Panc1 (cell line): ENCODE measurements around the gene ATP6V1C2.

Experiments
- SIN3A ChIP-seq: IDR thresholded peaks from 2 replicates; pipeline ENCODE4 v1.6.1; 2012; ENCODE audit warnings: low read depth, mild to moderate bottlenecking, low read length, moderate library complexity, borderline replicate concordance; ENCODE audit not compliant: insufficient read depth
- TCF7L2 ChIP-seq: IDR thresholded peaks from 2 replicates; pipeline ENCODE4 v1.6.1; 2011; ENCODE audit warnings: mild to moderate bottlenecking, low read depth, low read length, inconsistent platforms
- TF ChIP-seq, protein P1 (sequence below): fragments of 450-650 bp; IDR thresholded peaks from 2 replicates; pipeline ENCODE4 v1.5.1; 2017; ENCODE audit warnings: mild to moderate bottlenecking
- TF ChIP-seq, protein P2 (sequence below), 2 experiments: IDR thresholded peaks; 2 replicates each; pipeline ENCODE4 v1.6.1; 2011 to 2012; ENCODE audit warnings: low read depth in 2 of 2, control low read depth in 1 of 2, low read length in 1 of 2, mild to moderate bottlenecking in 1 of 2, moderate library complexity in 1 of 2; ENCODE audit not compliant: insufficient read depth in 1 of 2

DNA sequence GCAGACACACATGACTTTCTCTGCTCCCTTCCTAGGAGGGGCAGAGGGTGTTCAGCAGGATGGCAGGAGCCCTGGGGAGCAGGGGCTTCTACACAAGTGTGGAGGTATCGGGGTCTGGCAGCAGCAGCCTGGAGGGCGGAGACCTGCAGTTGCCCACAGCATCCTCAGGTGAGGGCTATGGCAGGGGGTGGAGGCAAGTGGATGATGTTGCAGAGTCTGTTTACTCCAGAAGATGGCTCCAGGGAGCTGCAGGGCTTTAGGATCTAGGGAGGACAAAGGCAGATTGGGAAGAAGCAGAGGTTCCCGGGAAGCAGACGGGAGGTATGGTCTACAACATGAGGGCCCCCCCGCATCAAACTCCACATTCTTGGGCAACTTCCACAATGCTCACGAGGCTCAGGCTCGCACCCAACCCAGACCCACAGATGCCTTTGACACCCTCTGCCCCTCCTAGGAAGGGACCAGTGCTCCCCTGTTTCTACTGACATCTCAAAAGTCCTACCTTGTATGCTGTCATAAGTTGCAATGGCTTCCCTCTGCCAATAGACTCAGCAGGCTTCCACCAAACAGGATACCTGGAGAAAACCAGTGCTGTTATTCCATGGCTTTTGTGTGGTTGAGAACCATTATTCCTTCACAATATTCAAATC, 12.0 kb upstream of the ATP6V1C2 start:
- TF ChIP-seq, protein P1, sequence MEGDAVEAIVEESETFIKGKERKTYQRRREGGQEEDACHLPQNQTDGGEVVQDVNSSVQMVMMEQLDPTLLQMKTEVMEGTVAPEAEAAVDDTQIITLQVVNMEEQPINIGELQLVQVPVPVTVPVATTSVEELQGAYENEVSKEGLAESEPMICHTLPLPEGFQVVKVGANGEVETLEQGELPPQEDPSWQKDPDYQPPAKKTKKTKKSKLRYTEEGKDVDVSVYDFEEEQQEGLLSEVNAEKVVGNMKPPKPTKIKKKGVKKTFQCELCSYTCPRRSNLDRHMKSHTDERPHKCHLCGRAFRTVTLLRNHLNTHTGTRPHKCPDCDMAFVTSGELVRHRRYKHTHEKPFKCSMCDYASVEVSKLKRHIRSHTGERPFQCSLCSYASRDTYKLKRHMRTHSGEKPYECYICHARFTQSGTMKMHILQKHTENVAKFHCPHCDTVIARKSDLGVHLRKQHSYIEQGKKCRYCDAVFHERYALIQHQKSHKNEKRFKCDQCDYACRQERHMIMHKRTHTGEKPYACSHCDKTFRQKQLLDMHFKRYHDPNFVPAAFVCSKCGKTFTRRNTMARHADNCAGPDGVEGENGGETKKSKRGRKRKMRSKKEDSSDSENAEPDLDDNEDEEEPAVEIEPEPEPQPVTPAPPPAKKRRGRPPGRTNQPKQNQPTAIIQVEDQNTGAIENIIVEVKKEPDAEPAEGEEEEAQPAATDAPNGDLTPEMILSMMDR = no peak; the same call in 1 of the 2 replicates
- TF ChIP-seq TCF7L2 (no peak), SIN3A (no peak)
- TF ChIP-seq, protein P2, sequence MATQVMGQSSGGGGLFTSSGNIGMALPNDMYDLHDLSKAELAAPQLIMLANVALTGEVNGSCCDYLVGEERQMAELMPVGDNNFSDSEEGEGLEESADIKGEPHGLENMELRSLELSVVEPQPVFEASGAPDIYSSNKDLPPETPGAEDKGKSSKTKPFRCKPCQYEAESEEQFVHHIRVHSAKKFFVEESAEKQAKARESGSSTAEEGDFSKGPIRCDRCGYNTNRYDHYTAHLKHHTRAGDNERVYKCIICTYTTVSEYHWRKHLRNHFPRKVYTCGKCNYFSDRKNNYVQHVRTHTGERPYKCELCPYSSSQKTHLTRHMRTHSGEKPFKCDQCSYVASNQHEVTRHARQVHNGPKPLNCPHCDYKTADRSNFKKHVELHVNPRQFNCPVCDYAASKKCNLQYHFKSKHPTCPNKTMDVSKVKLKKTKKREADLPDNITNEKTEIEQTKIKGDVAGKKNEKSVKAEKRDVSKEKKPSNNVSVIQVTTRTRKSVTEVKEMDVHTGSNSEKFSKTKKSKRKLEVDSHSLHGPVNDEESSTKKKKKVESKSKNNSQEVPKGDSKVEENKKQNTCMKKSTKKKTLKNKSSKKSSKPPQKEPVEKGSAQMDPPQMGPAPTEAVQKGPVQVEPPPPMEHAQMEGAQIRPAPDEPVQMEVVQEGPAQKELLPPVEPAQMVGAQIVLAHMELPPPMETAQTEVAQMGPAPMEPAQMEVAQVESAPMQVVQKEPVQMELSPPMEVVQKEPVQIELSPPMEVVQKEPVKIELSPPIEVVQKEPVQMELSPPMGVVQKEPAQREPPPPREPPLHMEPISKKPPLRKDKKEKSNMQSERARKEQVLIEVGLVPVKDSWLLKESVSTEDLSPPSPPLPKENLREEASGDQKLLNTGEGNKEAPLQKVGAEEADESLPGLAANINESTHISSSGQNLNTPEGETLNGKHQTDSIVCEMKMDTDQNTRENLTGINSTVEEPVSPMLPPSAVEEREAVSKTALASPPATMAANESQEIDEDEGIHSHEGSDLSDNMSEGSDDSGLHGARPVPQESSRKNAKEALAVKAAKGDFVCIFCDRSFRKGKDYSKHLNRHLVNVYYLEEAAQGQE (IDR thresholded peaks at IDR 0.05; ENCODE audit: insufficient read depth in 1 of 2, low read depth in 2 of 2, low read length in 1 of 2) = no peak
